Posterior vena cava (tissue), 2 donors: ENCODE results near the gene NHLRC2. TPM values are rescaled to one million over a fixed set of nuclear protein-coding genes. Genes with fewer than 3 reads are reported as not detected.

Experiments
- DNase-seq: peaks from one replicate; pipeline ENCODE4 v3.0.0-alpha.2; 2020; ENCODE audit warnings: low spot score
- intact Hi-C, 2 donors: fragments of 100-400 bp; cut with DNase I; formaldehyde crosslinking; loops; one replicate each; pipeline versions ENCODE4 v1.14.1 to v1.14.2; 2022 to 2023
- total RNA-seq, 2 donors: library from RNA; stranded (reverse); fragmentation: NEBNext Ultra II Directional; extraction: Animal tissue kit (Norgen Biotek cat#: 25700); gene quantifications; one replicate each; pipeline ENCODE4 v1.2.1, GENCODE V29; 2021
- donor health status: DM: yes; HTN: yes; CAD: no.
- donor health status: DM: yes; HTN: yes; CAD: no.

Gene NHLRC2
- total RNA-seq, 2 donors from 2014 or later = 30.9 to 37.5 TPM

- DNase-seq = peak; percentile 83
- intact Hi-C loops = no loop called here
These were observed 104.3 kb downstream of the NHLRC2 start for GRCh38 chr10:113958631-113959382.

GRCh38 chr10:113959383-113959760 is 104.9 kb downstream of the NHLRC2 start:
- DNase-seq = no peak
- intact Hi-C loops = no loop called here

GRCh38 chr10:113960617-113961181 is 106.2 kb downstream of the NHLRC2 start:
- intact Hi-C loops = no loop called here
- no peak for DNase-seq

GRCh38 chr10:113961182-113962031 is 106.9 kb downstream of the NHLRC2 start:
- intact Hi-C loops = no loop called here
- DNase-seq = no peak

- intact Hi-C loops = no loop called here
- no peak for DNase-seq
These were observed 110.6 kb downstream of the NHLRC2 start for GRCh38 chr10:113965077-113965476.

- DNase-seq = no peak
- intact Hi-C loops = no loop called here
These were observed 111.2 kb downstream of the NHLRC2 start for GRCh38 chr10:113965683-113966082.

Other genes starting within 250 kb of the NHLRC2 start
- gene NRAP, start 190.6 kb upstream of the NHLRC2 start, total RNA-seq = under 1 TPM in 1 of 2 donors, not detected in 1; 0.09 TPM
- 10 to 100 TPM; 12.5 to 20.1 TPM for gene CASP7, start 174.7 kb upstream of the NHLRC2 start, total RNA-seq
- gene PLEKHS1, start 103.0 kb upstream of the NHLRC2 start, total RNA-seq = not detected
- gene DCLRE1A, start 579 bp upstream of the NHLRC2 start, total RNA-seq = 1 to 10 TPM; 5.0 to 5.5 TPM
- under 1 TPM; 0.14 to 0.32 TPM for gene ADRB1, start 189.2 kb downstream of the NHLRC2 start, total RNA-seq